NK-92 treated with Interleukin-12 subunit alpha and Interleukin-12 subunit beta, amount 100 ng/mL, for 24 hours (cell line): ENCODE measurements around the gene FTH1.
"Not testable (repeated sequence)": the region's sequence is repeated elsewhere in the genome, so short reads cannot be mapped to it uniquely, and the experiment has no call there.

Source experiments
- DNase-seq: peaks from one replicate; lab custom pipeline; 2025; lab: John Stamatoyannopoulos, UW

The FTH1 gene

GRCh38 chr11:61963282-61964057, 4.0 kb downstream of the FTH1 start:
- peak; percentile 47 for DNase-seq

GRCh38 chr11:61963016-61963281, 4.5 kb downstream of the FTH1 start:
- no peak for DNase-seq

- no peak for DNase-seq
Observed at GRCh38 chr11:61962213-61963015, 5.0 kb downstream of the FTH1 start.

DNA sequence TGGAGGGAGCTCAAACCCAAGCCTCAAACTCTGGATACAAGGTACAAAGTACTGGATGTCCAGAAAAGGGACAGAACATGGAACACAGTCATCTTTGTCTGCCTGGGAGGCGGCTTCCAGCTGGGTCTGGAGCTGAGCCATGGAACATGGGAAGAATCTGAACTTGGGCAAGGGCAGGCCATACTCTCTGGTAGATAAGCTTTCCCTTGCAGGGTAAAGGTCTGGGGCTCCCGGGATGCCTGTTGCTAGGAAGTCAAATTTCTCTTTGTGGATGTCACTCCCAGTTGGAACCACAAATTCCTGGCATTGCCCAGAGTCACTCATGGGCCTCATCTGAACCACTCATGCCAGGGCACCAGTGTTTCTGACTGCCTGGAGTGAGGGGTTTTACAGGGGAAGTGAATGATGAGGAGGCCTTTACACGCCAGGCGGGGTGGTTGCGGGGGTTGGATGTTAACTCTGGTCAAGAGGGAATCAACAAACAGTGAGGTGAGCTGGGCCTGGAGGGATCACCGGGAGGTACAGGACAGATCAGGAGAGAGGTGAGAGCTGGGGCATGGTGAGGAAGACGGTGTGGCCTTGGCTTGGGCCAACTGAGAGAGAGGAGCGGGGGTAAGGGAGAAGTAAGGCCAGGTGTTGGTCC, 5.7 kb downstream of the FTH1 start:
- no peak for DNase-seq

GRCh38 chr11:61960532-61960931, 6.9 kb downstream of the FTH1 start:
- no peak for DNase-seq

DNA sequence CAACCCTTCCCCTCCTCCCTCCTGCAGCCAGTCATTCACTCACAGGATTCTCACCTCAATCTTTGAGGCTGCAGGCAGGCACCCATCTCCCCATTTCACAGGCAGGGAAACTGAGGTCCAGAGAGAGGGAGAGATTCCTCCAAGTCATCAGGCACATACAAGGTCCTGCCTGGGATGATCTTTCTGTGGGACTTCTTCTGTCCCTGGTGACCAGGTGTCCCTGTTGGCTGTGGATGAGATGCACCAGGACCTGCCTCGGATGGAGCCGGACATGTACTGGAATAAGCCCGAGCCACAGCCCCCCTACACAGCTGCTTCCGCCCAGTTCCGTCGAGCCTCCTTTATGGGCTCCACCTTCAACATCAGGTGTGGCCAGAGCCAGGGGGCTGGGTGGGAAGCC, 7.8 kb downstream of the FTH1 start:
- DNase-seq: no peak

GRCh38 chr11:61959114-61959513, 8.3 kb downstream of the FTH1 start:
- peak; percentile 37 for DNase-seq

GRCh38 chr11:61958590-61958989, 8.8 kb downstream of the FTH1 start:
- DNase-seq: no peak

- no peak for DNase-seq
Observed at GRCh38 chr11:61957021-61957770, 10.2 kb downstream of the FTH1 start.

DNA sequence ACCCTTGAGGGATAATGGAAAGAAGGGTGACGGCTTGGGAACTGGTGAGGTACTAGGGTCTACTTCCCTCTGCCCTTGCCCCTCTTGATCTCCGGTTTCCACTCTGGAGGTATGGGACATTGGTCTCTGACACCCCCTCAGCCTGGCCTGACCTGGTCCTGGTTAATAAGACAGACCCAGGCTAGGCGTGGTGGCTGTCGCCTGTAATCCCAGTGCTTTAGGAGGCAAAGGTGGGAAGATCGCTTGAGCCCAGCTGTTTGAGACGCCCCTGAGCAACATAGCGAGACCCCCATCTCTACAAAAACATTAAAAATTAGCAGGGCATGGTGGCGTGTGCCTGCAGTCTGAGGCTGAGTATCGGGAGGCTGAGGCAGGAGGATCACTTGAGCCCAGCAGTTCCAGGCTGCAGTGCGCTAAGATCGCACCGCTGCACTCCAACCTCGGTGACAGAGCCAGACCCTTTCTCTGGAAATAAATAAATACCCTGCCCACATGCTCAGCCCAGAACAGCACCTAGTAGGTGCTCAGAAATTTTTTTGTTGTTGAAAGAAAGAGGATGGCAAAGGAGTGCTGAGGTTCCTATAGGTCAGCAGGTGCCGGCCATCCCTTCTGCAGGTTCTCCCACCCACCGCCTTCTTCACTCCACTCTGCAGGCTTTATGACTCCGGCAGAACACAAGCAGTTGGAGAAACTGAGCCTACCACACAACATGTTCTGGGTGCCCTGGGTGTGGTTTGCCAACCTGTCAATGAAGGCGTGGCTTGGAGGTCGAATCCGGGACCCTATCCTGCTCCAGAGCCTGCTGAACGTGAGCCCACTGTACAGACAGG, 11.0 kb downstream of the FTH1 start:
- DNase-seq: no peak

DNA sequence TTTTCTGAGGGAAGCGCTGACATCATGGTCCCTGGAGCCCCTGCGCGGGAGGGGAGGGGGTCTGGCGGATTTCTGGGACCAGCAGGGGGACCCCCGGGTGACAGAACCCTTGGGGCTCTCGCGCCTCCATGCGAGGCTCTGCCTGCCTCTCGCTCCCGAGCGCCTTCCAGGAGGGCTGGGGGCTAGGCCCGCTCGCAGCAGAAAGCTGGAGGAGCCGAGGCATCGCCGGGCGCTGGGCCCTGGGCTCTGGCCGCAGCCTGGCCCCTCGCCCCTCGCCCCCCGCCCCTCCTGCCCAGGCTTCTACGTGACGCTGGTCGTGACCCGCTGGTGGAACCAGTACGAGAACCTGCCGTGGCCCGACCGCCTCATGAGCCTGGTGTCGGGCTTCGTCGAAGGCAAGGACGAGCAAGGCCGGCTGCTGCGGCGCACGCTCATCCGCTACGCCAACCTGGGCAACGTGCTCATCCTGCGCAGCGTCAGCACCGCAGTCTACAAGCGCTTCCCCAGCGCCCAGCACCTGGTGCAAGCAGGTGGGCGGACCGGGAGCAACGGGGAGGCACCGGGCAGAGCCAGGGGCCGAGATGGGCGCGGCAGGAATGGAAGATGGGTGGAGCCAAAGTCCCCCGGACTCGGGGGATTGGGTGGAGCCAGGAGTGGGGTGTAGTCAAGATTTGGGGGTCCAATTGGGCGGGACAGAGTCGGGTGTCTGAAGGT, 11.9 kb downstream of the FTH1 start:
- DNase-seq: no peak

DNA sequence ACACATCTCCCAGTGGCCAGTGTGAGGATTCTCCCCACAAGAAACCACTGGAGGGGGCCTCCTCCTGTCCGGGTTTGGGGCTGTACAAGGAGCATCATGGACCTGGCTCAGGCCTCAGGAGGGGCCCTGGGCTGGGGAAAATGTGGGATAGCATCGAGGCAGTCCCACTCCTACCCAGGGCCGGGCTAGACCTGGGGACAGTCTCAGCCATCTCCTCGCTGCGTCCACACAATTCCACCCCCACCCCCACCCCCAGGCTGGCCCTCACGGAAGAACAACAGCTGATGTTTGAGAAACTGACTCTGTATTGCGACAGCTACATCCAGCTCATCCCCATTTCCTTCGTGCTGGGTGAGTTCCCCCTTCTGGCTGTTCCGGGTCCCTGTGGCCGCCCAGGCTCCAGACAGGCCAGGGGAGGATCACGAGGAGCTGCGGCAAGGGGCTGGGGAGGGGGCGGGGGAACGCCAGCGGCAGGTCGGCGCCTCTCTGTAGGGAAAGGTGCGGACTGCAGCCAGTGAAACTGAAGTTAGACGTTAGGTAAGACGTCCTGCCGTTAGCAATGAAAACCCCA, 12.5 kb downstream of the FTH1 start:
- no peak for DNase-seq

DNA sequence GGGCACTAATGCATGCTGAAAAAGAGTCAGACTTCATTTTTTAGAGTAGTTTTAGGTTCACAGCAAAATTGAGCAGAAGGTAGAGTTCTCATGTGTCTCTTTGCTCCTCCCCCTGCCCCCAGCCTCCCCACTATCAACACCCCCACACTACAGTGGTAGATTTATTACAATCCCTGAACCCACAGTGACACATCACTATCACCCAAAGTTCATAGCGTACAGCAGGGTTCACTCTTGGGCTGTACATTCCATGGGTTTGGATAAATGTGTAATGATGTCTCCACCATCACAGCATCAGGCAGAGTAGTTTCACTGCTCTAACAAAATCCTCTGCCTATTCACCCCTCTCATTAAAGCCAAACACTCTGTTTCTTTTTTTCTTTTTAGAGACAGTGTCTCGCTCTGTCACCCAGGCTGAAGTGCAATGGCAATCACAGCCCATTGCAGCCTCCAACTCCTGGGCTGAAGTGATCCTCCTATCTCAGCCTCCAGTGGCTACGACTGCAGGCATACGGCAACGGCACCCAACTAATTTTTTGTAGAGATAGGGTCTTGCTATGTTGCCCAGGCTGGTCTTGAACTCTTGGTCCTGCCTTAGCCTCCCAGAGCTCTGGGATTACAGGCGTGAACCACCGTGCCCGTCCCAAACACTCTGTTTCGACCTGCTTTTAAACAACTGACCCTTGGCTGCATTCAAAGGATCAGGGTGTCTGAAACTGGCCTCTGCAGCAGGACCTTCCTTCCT, 13.2 kb downstream of the FTH1 start:
- DNase-seq: no peak

- not testable (repeated sequence) for DNase-seq
Observed at GRCh38 chr11:61953632-61954031, 13.8 kb downstream of the FTH1 start.

DNA sequence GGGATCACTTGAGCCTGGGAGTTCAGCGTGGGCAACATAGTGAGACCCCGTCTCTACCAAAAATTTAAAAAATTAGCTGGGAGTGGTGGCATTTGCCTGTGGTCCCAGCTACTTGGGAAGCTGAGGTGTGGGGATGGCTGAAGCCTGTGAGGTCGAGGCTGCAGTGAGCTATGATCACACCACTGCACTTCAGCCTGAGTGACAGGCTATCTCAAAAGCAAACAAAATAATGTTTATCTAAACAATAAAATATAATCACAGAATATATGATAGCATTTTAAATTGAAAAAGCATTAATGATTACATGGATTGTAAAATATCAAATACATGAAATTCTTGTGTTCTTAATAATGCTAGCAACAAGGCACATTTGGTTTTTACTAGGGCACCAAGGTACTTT, 14.6 kb downstream of the FTH1 start:
- DNase-seq: no peak

- no peak for DNase-seq
Observed at GRCh38 chr11:61951484-61952135, 15.8 kb downstream of the FTH1 start.

GRCh38 chr11:61950035-61950547, 17.3 kb downstream of the FTH1 start, which contains the start of gene BEST1:
Gene BEST1, plus strand, starts transcription at chr11:61950351. Its CDS starts 1,456 bp downstream, at chr11:61951807.
- DNase-seq: no peak

- DNase-seq: peak; percentile 76
Observed at GRCh38 chr11:61949169-61950034, 18.0 kb downstream of the FTH1 start.
